OCI-LY7 (cell line): Measurements from ENCODE around the gene CAMSAP2.

Experiments used
- EZH2phosphoT487 ChIP-seq: fragments of 200-600 bp; sonication (generic); IDR thresholded peaks from 2 replicates; pipeline ENCODE4 v1.6.1; 2018; ENCODE audit warnings: low read depth, borderline replicate concordance, mild to moderate bottlenecking, mixed run types, antibody characterized with exemption, low read length, moderate library complexity, mixed read lengths
- TF ChIP-seq, protein P1 (sequence below): fragments of 200-600 bp; sonication (generic); conservative IDR thresholded peaks from 2 replicates; pipeline ENCODE4 v1.5.1; 2014; ENCODE audit warnings: mild to moderate bottlenecking, antibody characterized with exemption, low read length, moderate library complexity, mixed read lengths

DNA sequence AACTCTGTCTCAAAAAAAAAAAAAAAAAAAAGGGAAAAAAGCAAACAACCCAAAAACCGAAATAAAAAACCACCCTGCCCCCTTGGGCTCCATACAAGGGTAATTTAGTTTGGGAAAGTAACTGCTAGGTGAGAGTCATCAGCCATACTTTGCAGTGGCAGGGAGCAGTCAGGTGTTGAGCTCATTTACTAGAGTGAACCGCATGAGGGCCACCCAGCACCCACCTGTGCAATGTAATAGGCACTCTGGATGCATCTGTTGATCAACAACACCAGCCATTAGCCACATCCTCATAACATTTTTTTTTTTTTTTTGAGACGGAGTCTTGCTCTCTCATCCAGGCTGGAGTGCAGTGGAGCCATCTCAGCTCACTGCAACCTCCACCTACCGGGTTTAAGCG is 165.1 kb downstream of the CAMSAP2 start:
- TF ChIP-seq, protein P1, sequence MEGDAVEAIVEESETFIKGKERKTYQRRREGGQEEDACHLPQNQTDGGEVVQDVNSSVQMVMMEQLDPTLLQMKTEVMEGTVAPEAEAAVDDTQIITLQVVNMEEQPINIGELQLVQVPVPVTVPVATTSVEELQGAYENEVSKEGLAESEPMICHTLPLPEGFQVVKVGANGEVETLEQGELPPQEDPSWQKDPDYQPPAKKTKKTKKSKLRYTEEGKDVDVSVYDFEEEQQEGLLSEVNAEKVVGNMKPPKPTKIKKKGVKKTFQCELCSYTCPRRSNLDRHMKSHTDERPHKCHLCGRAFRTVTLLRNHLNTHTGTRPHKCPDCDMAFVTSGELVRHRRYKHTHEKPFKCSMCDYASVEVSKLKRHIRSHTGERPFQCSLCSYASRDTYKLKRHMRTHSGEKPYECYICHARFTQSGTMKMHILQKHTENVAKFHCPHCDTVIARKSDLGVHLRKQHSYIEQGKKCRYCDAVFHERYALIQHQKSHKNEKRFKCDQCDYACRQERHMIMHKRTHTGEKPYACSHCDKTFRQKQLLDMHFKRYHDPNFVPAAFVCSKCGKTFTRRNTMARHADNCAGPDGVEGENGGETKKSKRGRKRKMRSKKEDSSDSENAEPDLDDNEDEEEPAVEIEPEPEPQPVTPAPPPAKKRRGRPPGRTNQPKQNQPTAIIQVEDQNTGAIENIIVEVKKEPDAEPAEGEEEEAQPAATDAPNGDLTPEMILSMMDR: no peak
- TF ChIP-seq EZH2phosphoT487: no peak
